ENCODE results near the gene PNPLA3. TPM values are rescaled to one million over a fixed set of nuclear protein-coding genes. Genes with fewer than 3 reads are reported as not detected.

Gene PNPLA3
- total RNA-seq, 1 donor from 2014 or later, result not detected

DNA sequence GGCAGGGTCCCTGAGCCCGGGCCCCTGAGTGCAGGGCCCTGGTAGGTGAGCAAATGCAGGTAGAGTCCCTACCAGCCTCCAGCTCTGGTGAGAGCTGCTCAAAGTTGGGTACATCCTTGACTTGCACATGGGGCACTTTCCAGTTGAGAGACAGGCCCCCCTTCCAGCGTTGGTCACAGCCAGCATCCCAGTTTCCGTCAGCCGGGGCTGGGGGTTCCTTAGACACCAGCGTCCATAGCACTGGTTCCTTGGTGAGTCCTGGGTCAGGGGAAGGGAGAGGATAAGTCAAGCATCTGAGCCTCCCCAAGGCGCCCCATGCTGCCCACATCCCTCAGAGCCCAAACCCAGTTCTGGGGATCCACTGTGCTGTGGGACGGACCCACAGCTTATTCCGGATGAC lies 37.4 kb upstream of the PNPLA3 start:
- H3K27me3 ChIP-seq, result no peaks in the 10 kb centered on the region

DNA sequence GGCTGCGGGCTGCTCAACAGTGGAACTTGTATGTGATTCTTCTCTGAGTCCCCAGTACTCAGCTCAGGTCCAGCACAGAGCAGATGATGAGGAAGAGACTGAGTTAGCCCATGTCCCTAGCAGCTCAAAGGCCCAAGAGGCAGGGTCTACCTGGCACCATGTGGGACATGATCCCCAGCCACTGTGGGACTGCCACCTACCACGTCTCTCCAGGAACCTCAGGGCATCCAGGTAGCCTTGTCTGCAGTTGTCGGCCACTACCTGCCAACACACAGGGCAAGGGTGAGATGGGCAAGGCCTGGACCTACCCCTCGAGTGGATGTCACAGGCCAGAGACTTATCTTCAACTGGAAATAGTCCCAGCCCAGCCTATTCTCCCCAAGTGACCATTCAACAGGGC lies 36.2 kb upstream of the PNPLA3 start:
- intact Hi-C loops (cut with DNase I), result no loop called here
- Histone ChIP-seq H3K27me3 (no peaks in the 10 kb centered on the region), H3K9me3 (no peaks in the 10 kb centered on the region), H3K27ac (no peak overlapping the region), H3K36me3 (no peaks in the 10 kb centered on the region), H3K4me3 (no peak overlapping the region), H3K4me1 (no peaks in the 10 kb centered on the region)
- no peak for DNase-seq (ENCODE audit: low spot score in 2 of 2)
- TF ChIP-seq, protein P1, sequence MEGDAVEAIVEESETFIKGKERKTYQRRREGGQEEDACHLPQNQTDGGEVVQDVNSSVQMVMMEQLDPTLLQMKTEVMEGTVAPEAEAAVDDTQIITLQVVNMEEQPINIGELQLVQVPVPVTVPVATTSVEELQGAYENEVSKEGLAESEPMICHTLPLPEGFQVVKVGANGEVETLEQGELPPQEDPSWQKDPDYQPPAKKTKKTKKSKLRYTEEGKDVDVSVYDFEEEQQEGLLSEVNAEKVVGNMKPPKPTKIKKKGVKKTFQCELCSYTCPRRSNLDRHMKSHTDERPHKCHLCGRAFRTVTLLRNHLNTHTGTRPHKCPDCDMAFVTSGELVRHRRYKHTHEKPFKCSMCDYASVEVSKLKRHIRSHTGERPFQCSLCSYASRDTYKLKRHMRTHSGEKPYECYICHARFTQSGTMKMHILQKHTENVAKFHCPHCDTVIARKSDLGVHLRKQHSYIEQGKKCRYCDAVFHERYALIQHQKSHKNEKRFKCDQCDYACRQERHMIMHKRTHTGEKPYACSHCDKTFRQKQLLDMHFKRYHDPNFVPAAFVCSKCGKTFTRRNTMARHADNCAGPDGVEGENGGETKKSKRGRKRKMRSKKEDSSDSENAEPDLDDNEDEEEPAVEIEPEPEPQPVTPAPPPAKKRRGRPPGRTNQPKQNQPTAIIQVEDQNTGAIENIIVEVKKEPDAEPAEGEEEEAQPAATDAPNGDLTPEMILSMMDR (IDR thresholded peaks at IDR 0.05), result no peak

More for the DNA sequence above, 37.4 kb upstream of the PNPLA3 start:
- H3K9me3 ChIP-seq, result no peaks in the 10 kb centered on the region
- intact Hi-C loops (cut with DNase I), result no loop called here
- TF ChIP-seq, protein P1 (IDR thresholded peaks at IDR 0.05), result no peak
- no peak overlapping the region for H3K4me3 ChIP-seq
- no peak for DNase-seq (ENCODE audit: low spot score in 2 of 2)
- H3K4me1 ChIP-seq, result no peaks in the 10 kb centered on the region
- H3K36me3 ChIP-seq, result no peaks in the 10 kb centered on the region
- H3K27ac ChIP-seq, result no peak overlapping the region

DNA sequence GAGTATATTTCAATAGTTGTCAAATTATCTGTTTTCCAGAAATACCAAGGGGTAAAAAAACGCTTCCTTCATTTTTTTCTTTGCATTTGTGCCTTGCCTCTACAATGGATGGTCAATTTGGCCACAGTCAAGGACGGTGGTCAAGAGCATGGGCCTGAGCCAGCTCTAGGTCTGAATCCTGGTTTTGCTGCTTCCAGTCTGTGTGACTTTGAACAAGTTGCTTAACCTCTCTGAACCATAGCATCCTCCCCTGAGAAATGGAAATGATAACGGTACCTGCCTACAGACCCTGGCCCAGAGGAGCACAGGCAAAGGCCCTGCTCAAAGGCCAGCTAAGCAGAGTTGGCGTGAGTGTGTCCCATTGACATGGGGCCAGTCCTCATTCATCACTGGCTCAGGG lies 34.9 kb upstream of the PNPLA3 start:
- intact Hi-C loops (cut with DNase I), result no loop called here
- no peaks in the 10 kb centered on the region for H3K36me3 ChIP-seq
- no peak overlapping the region for H3K27ac ChIP-seq
- no peak for DNase-seq (ENCODE audit: low spot score in 2 of 2)
- no peak overlapping the region for H3K4me3 ChIP-seq
- H3K4me1 ChIP-seq, result no peaks in the 10 kb centered on the region
- TF ChIP-seq, protein P1 (IDR thresholded peaks at IDR 0.05), result no peak
- H3K27me3 ChIP-seq, result no peaks in the 10 kb centered on the region
- H3K9me3 ChIP-seq, result no peaks in the 10 kb centered on the region

DNA sequence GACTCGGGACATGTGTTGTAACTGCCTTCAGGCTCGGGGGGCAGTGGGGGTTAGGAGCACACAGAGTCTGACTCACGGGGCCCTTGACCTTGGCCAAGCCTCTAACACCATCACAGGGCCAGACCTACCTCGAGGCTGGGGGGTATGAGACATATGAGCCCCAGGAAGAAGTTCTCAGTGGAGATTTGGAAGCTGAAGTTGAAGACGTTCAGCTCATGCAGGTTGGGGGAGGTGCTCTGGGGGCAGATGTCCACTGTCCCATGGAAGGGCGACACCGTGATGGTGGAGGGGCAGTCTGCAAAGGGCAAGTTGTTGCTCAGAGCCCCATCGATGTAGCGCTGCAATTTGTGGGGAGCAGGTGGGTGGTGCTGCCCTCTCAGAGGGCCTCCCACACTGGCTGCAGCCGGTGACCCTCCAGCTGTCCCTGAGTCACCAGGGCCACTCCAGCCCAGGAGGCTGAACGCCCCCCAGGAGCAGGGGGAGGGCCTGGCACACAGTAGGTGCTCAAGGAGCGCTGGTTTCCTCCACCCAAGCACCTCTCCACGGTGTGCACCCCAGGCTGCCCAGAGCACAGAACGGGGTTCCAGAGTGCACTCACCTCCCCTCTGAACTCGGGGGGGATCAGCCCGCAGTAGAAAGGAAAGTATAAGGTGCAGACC lies 34.3 kb upstream of the PNPLA3 start:
- no peak for DNase-seq (ENCODE audit: low spot score in 2 of 2)
- no peak overlapping the region for H3K27ac ChIP-seq
- no peaks in the 10 kb centered on the region for H3K27me3 ChIP-seq
- no peaks in the 10 kb centered on the region for H3K36me3 ChIP-seq
- H3K9me3 ChIP-seq, result no peaks in the 10 kb centered on the region
- intact Hi-C loops (cut with DNase I), result no loop called here
- TF ChIP-seq, protein P1 (IDR thresholded peaks at IDR 0.05), result no peak
- H3K4me1 ChIP-seq, result no peaks in the 10 kb centered on the region
- no peak overlapping the region for H3K4me3 ChIP-seq

DNA sequence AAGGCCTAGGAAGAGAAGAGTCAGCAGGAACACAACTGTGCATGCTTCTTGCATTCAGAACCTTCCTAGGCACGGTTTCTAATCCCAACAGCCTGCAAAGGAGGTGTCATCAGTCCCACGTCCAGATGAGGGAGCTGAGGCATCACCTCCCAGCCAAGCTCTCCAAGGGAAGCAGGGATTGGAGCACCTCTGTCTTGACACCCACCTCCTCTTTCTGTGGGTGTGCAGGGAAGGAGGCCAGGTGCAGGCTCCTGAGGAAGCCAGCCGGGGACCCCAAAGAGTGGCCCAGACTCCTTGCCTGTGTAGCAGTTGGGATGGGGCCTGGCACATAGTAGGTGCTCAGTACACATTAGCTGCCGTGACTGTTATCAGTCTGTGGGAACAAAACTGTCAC lies 33.7 kb upstream of the PNPLA3 start:
- no peak for DNase-seq (ENCODE audit: low spot score in 2 of 2)
- no peaks in the 10 kb centered on the region for H3K9me3 ChIP-seq
- H3K27ac ChIP-seq, result no peak overlapping the region
- H3K27me3 ChIP-seq, result no peaks in the 10 kb centered on the region
- H3K4me1 ChIP-seq, result no peaks in the 10 kb centered on the region
- no peaks in the 10 kb centered on the region for H3K36me3 ChIP-seq
- TF ChIP-seq, protein P1 (IDR thresholded peaks at IDR 0.05), result no peak
- no peak overlapping the region for H3K4me3 ChIP-seq
- intact Hi-C loops (cut with DNase I), result no loop called here

DNA sequence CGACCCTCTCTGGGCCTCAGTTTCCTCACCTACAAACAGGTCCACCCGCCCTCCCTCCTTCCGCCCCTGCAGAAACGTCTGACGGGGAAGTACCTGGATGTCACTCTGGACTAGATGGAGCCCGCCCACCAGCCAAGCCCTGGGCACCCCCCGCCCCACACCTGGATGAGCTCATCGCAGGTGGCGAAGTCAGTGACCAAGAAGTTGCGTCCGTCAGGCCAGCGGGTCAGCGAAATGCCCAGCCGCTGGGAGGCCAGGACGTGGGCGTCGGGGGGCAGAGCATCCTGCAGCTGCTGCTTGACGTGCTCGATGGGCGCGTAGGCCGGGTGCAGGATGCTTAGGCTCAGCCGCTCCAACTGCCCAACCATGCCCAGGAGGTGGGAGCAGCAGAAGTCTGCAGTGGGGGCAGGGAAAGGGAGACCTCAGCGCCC lies 32.7 kb upstream of the PNPLA3 start:
- no peak overlapping the region for H3K27ac ChIP-seq
- TF ChIP-seq, protein P1 (IDR thresholded peaks at IDR 0.05), result no peak
- DNase-seq (ENCODE audit: low spot score in 2 of 2), result no peak
- intact Hi-C loops (cut with DNase I), result no loop called here
- no peaks in the 10 kb centered on the region for H3K4me1 ChIP-seq
- H3K36me3 ChIP-seq, result no peaks in the 10 kb centered on the region
- no peaks in the 10 kb centered on the region for H3K9me3 ChIP-seq
- no peak overlapping the region for H3K4me3 ChIP-seq
- no peaks in the 10 kb centered on the region for H3K27me3 ChIP-seq
